Measurements from ENCODE around the gene LRRC8D. TPM values are rescaled to one million over a fixed set of nuclear protein-coding genes. Genes with fewer than 3 reads are reported as not detected.

Gene LRRC8D
- polyA plus RNA-seq, 4 donors, result 13.0 to 36.7 (median 20.2) TPM

DNA sequence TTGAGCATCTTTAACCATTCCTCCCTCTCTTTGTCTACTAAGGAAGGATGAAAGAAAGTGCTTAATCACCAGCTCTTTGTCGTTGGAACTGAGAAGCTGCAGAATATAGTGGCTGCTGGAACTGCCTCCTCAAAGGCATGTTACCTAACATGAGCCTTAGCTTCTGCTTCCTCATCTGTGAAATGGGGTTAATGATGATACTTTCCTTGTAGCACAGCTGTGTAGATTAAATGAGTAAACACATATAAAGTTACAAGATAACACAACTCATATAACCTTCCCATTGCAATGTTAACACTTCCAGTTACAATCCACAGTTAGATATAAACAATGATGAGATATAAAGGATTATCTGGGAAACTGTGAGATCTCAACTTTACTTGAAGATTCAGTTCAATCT, 125.7 kb downstream of the LRRC8D start:
- Histone ChIP-seq H3K9me3 (ENCODE audit: control insufficient read depth in 2 of 2, insufficient read depth in 1 of 2, low read depth in 1 of 2, low read length in 1 of 2) (no peaks in the 10 kb centered on the region), H3K27me3 (ENCODE audit: control insufficient read depth in 3 of 3, insufficient read depth in 3 of 3, low read length in 3 of 3) (no peaks in the 10 kb centered on the region), H3K4me3 (ENCODE audit: low read depth in 1 of 3, low read length in 3 of 3) (no peak overlapping the region), H3K27ac (ENCODE audit: low read depth in 1 of 3, low read length in 2 of 3) (no peak overlapping the region), H3K36me3 (ENCODE audit: control insufficient read depth in 3 of 3, insufficient read depth in 2 of 3, low read depth in 1 of 3, low read length in 3 of 3) (no peaks in the 10 kb centered on the region), H3K4me1 (ENCODE audit: control insufficient read depth in 3 of 3, insufficient read depth in 2 of 3, low read depth in 1 of 3, low read length in 2 of 3) (peaks cover 0 to 8% (median 0%) of the 10 kb centered on the region in 3 donors)
- FAIRE-seq (no peak), DNase-seq (no peak)
- WGBS, 3 donors, result 42 to 71% (median 47%) methylated on average over 1 of the region's 1 CpG

DNA sequence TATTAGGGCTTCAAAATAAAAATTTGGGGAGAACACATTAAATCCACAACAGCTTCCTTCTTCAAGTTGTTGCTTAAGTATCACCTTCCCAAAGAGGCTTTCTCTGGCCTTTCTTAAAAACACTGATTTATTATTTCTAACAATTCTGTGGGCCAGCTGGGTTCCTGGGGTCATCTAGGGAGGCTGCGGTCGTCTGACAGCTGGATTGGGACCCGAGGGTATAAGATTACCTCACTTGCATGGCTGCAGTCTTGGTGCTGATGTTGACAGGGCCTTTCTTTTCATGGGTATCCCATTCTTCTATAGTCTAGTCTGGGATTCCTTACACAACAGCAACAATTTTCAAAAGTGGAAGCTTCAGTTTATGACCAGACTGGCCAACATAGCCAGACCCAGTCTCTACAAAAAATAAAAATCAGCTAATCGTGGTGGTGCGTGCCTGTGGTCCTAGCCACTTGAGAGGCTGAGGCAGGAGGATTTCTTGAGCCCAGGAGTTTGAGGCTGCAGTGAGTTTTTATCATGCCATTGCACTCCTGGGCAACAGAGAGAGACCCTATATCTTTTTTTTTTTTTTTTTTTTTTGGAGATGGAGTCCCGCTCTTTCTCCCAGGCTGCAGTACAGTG, 128.0 kb downstream of the LRRC8D start:
- H3K36me3 ChIP-seq (ENCODE audit: control insufficient read depth in 3 of 3, insufficient read depth in 2 of 3, low read depth in 1 of 3, low read length in 3 of 3), result no peaks in the 10 kb centered on the region
- FAIRE-seq, result no peak

DNA sequence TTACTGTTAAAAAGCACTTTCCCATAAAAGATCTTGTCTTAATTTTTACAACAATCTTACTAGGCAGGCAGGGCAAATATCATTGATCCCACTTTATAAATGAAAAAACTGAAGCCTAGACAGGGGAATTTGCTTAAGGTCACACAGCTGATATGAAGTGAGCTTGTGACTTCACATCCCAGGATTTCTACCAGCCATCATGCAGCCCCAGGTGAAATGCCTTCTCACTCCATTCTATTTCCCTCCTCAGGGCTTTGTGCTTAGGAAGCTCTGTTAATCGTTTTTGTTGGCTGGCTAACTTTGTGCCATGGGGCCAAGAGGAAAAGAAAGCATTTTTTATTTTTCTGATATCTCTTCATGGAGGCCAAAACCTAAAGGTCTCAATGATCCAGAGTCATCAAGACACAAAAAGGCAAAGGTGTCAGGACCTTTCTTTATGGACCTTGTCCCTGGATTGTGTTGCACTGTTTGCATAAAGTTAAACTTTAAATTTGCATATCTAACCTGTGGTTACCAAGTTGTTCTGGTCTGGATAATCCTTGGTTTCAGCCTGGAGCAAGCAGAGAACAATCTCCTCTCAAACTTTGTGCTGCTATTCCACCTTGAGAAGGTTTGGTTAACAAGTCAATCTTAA, 129.3 kb downstream of the LRRC8D start:
- WGBS, 3 donors, result 10 to 23% (median 20%) methylated on average over 1 of the region's 1 CpG
- H3K9me3 ChIP-seq (ENCODE audit: control insufficient read depth in 2 of 2, insufficient read depth in 1 of 2, low read depth in 1 of 2, low read length in 1 of 2), result peaks cover 0 to 3% of the 10 kb centered on the region in 2 donors
- H3K27ac ChIP-seq (ENCODE audit: low read depth in 1 of 3, low read length in 2 of 3), result peak overlapping the region in 1 of 3 donors; percentile 60

More for the DNA sequence above, 128.0 kb downstream of the LRRC8D start:
- Histone ChIP-seq H3K27me3 (ENCODE audit: control insufficient read depth in 3 of 3, insufficient read depth in 3 of 3, low read length in 3 of 3) (no peaks in the 10 kb centered on the region), H3K9me3 (ENCODE audit: control insufficient read depth in 2 of 2, insufficient read depth in 1 of 2, low read depth in 1 of 2, low read length in 1 of 2) (peaks cover 0 to under 1% of the 10 kb centered on the region in 2 donors), H3K4me3 (ENCODE audit: low read depth in 1 of 3, low read length in 3 of 3) (no peak overlapping the region), H3K4me1 (ENCODE audit: control insufficient read depth in 3 of 3, insufficient read depth in 2 of 3, low read depth in 1 of 3, low read length in 2 of 3) (peaks cover 0 to 19% (median 0%) of the 10 kb centered on the region in 3 donors), H3K27ac (ENCODE audit: low read depth in 1 of 3, low read length in 2 of 3) (no peak overlapping the region)
- 90 to 95% (median 92%) methylated on average over 6 of the region's 6 CpGs for WGBS, 3 donors
- DNase-seq, result no peak

DNA sequence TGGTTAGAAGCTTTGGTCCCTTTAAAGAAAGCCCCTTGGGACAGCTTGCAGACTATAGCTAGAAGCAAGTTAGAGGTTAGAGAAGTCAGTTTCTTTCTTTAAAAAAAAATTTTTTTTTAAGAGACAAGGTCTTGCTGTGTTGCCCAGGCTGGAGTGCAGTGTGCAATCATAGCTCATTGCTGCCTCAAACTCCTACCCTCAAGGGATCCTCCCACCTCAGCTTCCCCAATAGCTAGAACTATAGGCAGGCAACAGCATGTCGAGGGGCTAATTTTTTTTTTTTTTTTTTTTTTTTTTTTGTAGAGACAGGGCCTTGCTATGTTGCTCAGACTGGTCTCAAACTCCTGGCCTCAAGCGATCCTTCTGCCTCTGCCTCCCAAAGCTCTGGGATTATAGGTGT, 129.9 kb downstream of the LRRC8D start:
- WGBS, 3 donors, result 79 to 95% (median 85%) methylated on average over 2 of the region's 2 CpGs

More for the DNA sequence above, 129.3 kb downstream of the LRRC8D start:
- Histone ChIP-seq H3K36me3 (ENCODE audit: control insufficient read depth in 3 of 3, insufficient read depth in 2 of 3, low read depth in 1 of 3, low read length in 3 of 3) (no peaks in the 10 kb centered on the region), H3K27me3 (ENCODE audit: control insufficient read depth in 3 of 3, insufficient read depth in 3 of 3, low read length in 3 of 3) (no peaks in the 10 kb centered on the region), H3K4me3 (ENCODE audit: low read depth in 1 of 3, low read length in 3 of 3) (no peak overlapping the region), H3K4me1 (ENCODE audit: control insufficient read depth in 3 of 3, insufficient read depth in 2 of 3, low read depth in 1 of 3, low read length in 2 of 3) (peaks cover 0 to 23% (median 0%) of the 10 kb centered on the region in 3 donors)
- DNase-seq, result peak; percentile 59 to 68
- FAIRE-seq, result no peak

DNA sequence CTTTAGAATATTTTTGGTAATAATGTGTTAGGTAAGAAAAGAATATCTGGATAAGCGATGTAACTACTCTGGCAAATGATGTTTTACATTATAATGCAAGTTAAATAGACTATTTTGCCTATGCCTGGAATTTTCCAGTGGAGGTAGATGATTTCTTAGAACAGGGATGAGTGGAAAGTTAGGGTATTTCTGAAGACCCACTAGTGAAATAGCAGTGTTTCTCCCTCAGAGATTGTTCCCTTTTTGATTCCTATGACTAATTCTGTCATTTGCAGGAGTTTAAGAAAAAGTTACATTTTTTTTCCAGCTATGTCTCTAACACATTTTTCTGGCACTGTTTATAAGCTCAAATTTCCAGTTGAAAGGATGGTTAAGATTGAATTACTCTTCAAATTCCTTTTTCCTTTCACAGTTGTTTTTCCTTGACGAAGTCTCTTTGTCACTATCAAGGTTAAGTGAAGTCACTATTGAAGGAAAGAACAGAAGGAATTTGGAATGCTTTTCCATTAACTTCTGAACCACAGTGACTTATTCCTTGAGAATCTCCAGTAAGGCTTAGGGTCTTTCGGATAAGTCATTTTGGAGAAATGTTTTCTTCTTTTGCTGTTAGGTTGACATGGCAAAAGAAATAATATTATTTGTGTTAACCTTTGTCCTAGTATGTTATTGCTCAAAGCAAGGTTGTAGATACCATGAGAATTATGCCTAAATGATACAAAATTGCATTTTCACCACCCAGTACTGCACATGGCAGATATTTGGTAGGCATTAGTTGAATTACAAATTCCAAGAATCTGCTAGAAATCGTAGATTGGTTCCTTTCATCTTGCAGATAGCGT, 131.2 kb downstream of the LRRC8D start:
- H3K4me1 ChIP-seq (ENCODE audit: control insufficient read depth in 3 of 3, insufficient read depth in 2 of 3, low read depth in 1 of 3, low read length in 2 of 3), result peaks cover 0 to 30% (median 0%) of the 10 kb centered on the region in 3 donors
- 96 to 97% (median 97%) methylated on average over 5 of the region's 5 CpGs for WGBS, 3 donors
- FAIRE-seq (no peak), DNase-seq (no peak)
- peak overlapping the region in 1 of 3 donors; percentile 48 for H3K27ac ChIP-seq (ENCODE audit: low read depth in 1 of 3, low read length in 2 of 3)
- no peaks in the 10 kb centered on the region for H3K27me3 ChIP-seq (ENCODE audit: control insufficient read depth in 3 of 3, insufficient read depth in 3 of 3, low read length in 3 of 3)
- no peaks in the 10 kb centered on the region for H3K36me3 ChIP-seq (ENCODE audit: control insufficient read depth in 3 of 3, insufficient read depth in 2 of 3, low read depth in 1 of 3, low read length in 3 of 3)
- H3K4me3 ChIP-seq (ENCODE audit: low read depth in 1 of 3, low read length in 3 of 3), result no peak overlapping the region
- H3K9me3 ChIP-seq (ENCODE audit: control insufficient read depth in 2 of 2, insufficient read depth in 1 of 2, low read depth in 1 of 2, low read length in 1 of 2), result peaks cover 0 to 3% of the 10 kb centered on the region in 2 donors

More for the DNA sequence above, 129.9 kb downstream of the LRRC8D start:
- DNase-seq, result no peak
- Histone ChIP-seq H3K27ac (ENCODE audit: low read depth in 1 of 3, low read length in 2 of 3) (peak overlapping the region in 1 of 3 donors; percentile 60), H3K4me3 (ENCODE audit: low read depth in 1 of 3, low read length in 3 of 3) (no peak overlapping the region), H3K4me1 (ENCODE audit: control insufficient read depth in 3 of 3, insufficient read depth in 2 of 3, low read depth in 1 of 3, low read length in 2 of 3) (peaks cover 0 to 26% (median 0%) of the 10 kb centered on the region in 3 donors), H3K9me3 (ENCODE audit: control insufficient read depth in 2 of 2, insufficient read depth in 1 of 2, low read depth in 1 of 2, low read length in 1 of 2) (peaks cover 0 to 3% of the 10 kb centered on the region in 2 donors), H3K36me3 (ENCODE audit: control insufficient read depth in 3 of 3, insufficient read depth in 2 of 3, low read depth in 1 of 3, low read length in 3 of 3) (no peaks in the 10 kb centered on the region), H3K27me3 (ENCODE audit: control insufficient read depth in 3 of 3, insufficient read depth in 3 of 3, low read length in 3 of 3) (no peaks in the 10 kb centered on the region)
- no peak for FAIRE-seq

DNA sequence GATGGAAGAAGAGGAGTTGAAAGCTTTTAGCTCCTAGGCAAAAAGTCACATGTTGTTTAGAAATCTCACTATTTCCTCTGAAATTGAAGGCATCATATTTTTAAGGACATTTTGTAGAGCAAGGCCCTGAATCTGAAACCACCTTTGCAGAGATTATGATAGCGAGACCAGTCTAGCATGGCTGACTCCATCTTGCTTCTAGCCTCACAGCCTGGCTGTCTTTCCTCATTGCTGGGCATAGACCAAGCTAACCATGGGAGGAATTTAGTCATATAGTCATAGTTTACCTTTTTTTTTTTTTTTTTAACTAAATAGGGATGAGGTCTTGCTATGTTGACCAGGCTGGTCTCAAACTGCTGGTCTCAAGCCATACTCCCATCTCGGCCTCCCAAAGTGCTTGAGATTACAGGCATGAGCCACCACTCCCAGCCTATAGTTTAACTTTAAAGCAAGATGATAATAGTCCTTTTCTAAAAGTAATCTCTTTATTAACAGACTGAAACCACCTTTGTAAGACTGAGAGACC, 131.8 kb downstream of the LRRC8D start:
- H3K36me3 ChIP-seq (ENCODE audit: control insufficient read depth in 3 of 3, insufficient read depth in 2 of 3, low read depth in 1 of 3, low read length in 3 of 3), result no peaks in the 10 kb centered on the region
- peaks cover 0 to 3% of the 10 kb centered on the region in 2 donors for H3K9me3 ChIP-seq (ENCODE audit: control insufficient read depth in 2 of 2, insufficient read depth in 1 of 2, low read depth in 1 of 2, low read length in 1 of 2)
- peak overlapping the region in 1 of 3 donors; percentile 48 for H3K27ac ChIP-seq (ENCODE audit: low read depth in 1 of 3, low read length in 2 of 3)
- H3K27me3 ChIP-seq (ENCODE audit: control insufficient read depth in 3 of 3, insufficient read depth in 3 of 3, low read length in 3 of 3), result no peaks in the 10 kb centered on the region
- no peak overlapping the region for H3K4me3 ChIP-seq (ENCODE audit: low read depth in 1 of 3, low read length in 3 of 3)
- peaks cover 0 to 33% (median 0%) of the 10 kb centered on the region in 3 donors for H3K4me1 ChIP-seq (ENCODE audit: control insufficient read depth in 3 of 3, insufficient read depth in 2 of 3, low read depth in 1 of 3, low read length in 2 of 3)
- no peak for DNase-seq
- 94 to 96% (median 94%) methylated on average over 2 of the region's 2 CpGs for WGBS, 3 donors
- FAIRE-seq, result no peak

DNA sequence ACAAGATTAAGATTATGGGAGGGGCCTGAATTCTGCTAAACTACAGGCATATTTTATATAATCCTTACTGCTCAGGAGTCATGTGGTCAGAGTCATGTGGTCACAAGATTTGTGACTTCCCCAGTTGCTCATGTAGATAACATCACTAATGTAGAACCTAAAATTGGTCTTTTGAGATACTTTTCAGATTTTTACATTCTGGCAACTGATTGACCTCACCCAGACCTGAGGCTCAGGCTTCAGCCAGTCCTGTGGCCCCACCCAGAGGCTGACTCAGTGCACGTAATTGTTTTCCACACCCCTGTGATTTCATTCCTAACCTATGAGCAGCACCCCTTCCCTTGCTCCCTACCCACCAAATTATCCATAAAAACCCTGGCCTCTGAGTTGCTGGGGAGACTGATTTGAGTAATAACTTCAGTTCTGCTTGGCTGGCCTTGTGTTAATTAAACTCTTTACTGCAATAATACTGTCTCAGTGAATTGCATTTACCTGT, 132.3 kb downstream of the LRRC8D start:
- no peaks in the 10 kb centered on the region for H3K27me3 ChIP-seq (ENCODE audit: control insufficient read depth in 3 of 3, insufficient read depth in 3 of 3, low read length in 3 of 3)
- no peak overlapping the region for H3K4me3 ChIP-seq (ENCODE audit: low read depth in 1 of 3, low read length in 3 of 3)
- H3K9me3 ChIP-seq (ENCODE audit: control insufficient read depth in 2 of 2, insufficient read depth in 1 of 2, low read depth in 1 of 2, low read length in 1 of 2), result peaks cover 0 to 3% of the 10 kb centered on the region in 2 donors
- 9 to 34% (median 22%) methylated on average over 1 of the region's 1 CpG for WGBS, 3 donors
- H3K36me3 ChIP-seq (ENCODE audit: control insufficient read depth in 3 of 3, insufficient read depth in 2 of 3, low read depth in 1 of 3, low read length in 3 of 3), result no peaks in the 10 kb centered on the region
- peaks cover 0 to 33% (median 0%) of the 10 kb centered on the region in 3 donors for H3K4me1 ChIP-seq (ENCODE audit: control insufficient read depth in 3 of 3, insufficient read depth in 2 of 3, low read depth in 1 of 3, low read length in 2 of 3)
- DNase-seq, result peak; percentile 73 to 81
- no peak for FAIRE-seq
- peak overlapping the region in 1 of 3 donors; percentile 48 for H3K27ac ChIP-seq (ENCODE audit: low read depth in 1 of 3, low read length in 2 of 3)

DNA sequence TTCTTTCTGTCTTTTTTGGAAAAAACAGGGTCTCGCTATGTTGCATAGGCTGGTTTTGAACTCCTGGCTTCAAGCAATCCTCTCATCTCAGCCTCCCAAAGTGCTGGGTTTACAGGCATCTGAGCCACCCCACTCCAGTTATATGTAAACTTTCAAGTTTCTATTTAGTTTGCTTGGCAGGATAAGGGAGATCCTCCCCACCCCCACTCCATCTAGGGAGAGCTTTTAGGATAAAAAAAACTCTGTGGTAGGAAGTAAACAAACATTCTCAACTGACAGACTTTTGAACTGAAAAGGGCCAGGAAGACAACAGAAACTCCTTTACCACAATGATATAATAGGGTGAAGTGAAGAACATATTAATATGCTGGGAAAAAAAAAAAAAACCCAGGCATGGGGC, 133.1 kb downstream of the LRRC8D start:
- H3K36me3 ChIP-seq (ENCODE audit: control insufficient read depth in 3 of 3, insufficient read depth in 2 of 3, low read depth in 1 of 3, low read length in 3 of 3), result no peaks in the 10 kb centered on the region
- no peaks in the 10 kb centered on the region for H3K27me3 ChIP-seq (ENCODE audit: control insufficient read depth in 3 of 3, insufficient read depth in 3 of 3, low read length in 3 of 3)
- DNase-seq, result no peak
- H3K4me3 ChIP-seq (ENCODE audit: low read depth in 1 of 3, low read length in 3 of 3), result no peak overlapping the region
- H3K4me1 ChIP-seq (ENCODE audit: control insufficient read depth in 3 of 3, insufficient read depth in 2 of 3, low read depth in 1 of 3, low read length in 2 of 3), result peaks cover 0 to 33% (median 0%) of the 10 kb centered on the region in 3 donors
- 95 to 100% (median 96%) methylated on average over 1 of the region's 1 CpG for WGBS, 3 donors
- H3K27ac ChIP-seq (ENCODE audit: low read depth in 1 of 3, low read length in 2 of 3), result no peak overlapping the region
- no peak for FAIRE-seq
- H3K9me3 ChIP-seq (ENCODE audit: control insufficient read depth in 2 of 2, insufficient read depth in 1 of 2, low read depth in 1 of 2, low read length in 1 of 2), result peaks cover 0 to 3% of the 10 kb centered on the region in 2 donors
